Gastroesophageal sphincter (tissue), 4 donors: ENCODE results near the gene PEX10. TPM values are rescaled to one million over a fixed set of nuclear protein-coding genes. Genes with fewer than 3 reads are reported as not detected.

Source experiments
- ATAC-seq: fragments of 150-250 bp; one replicate; pipeline ENCODE4 v1.9.1; 2016; ENCODE audit warnings: mild to moderate bottlenecking, moderate library complexity
- H3K27ac ChIP-seq, 4 donors: fragments of 200-600 bp; sonication (generic) in 3 of 4; 1 replicate in 3 of 4; 2 replicates in 1 of 4; pipeline ENCODE4 v1.5.1; 2016 to 2019
- H3K27me3 ChIP-seq: fragments of 200-600 bp; sonication (generic); one replicate; pipeline ENCODE4 v1.5.1; 2019
- H3K36me3 ChIP-seq, 2 donors: fragments of 200-600 bp; sonication (generic); one replicate each; pipeline ENCODE4 v1.5.1; 2019; ENCODE audit warnings: control low read depth in 1 of 2
- H3K4me1 ChIP-seq, 3 donors: fragments of 200-600 bp; sonication (generic); 1 replicate in 2 of 3; 2 replicates in 1 of 3; pipeline ENCODE4 v1.5.1; 2016 to 2019; ENCODE audit warnings: control low read depth in 2 of 3
- H3K4me3 ChIP-seq, 2 donors: fragments of 200-600 bp; sonication (generic); one replicate each; pipeline ENCODE4 v1.5.1; 2019; ENCODE audit warnings: mild to moderate bottlenecking in 1 of 2, moderate library complexity in 1 of 2
- H3K9me3 ChIP-seq, 3 donors: fragments of 200-600 bp; sonication (generic); one replicate each; pipeline ENCODE4 v1.5.1; 2017 to 2019; ENCODE audit warnings: control low read depth in 2 of 3
- CTCF ChIP-seq, 4 experiments: fragments of 200-600 bp in 2 of 4; fragments of 450-650 bp in 2 of 4; sonication (generic) in 1 of 4; IDR thresholded peaks; one replicate each; pipeline ENCODE4 v1.5.1; 2017 to 2019; ENCODE audit warnings: antibody characterized with exemption in 4 of 4, mild to moderate bottlenecking in 2 of 4, moderate library complexity in 2 of 4
- EP300 ChIP-seq: sonication (generic); formaldehyde crosslinking; IDR thresholded peaks from one replicate; pipeline ENCODE4 v1.6.1; 2017; ENCODE audit warnings: antibody characterized with exemption, mild to moderate bottlenecking
- POLR2A ChIP-seq, 2 donors: fragments of 450-650 bp; IDR thresholded peaks; one replicate each; pipeline ENCODE4 v1.6.1; 2017; ENCODE audit warnings: antibody characterized with exemption in 2 of 2, mild to moderate bottlenecking in 2 of 2, moderate library complexity in 1 of 2
- POLR2AphosphoS5 ChIP-seq: sonication (generic); formaldehyde crosslinking; IDR thresholded peaks from one replicate; pipeline ENCODE4 v1.6.1; 2017; ENCODE audit warnings: antibody characterized with exemption
- WGBS, 2 donors: methylation state at CpG; one replicate each; pipeline ENCODE4 v1.1.5; 2018; ENCODE audit warnings: low coverage in 1 of 2; 5-methylcytosine and 5-hydroxymethylcytosine counted together
- total RNA-seq, 4 donors: library from RNA; depleted of rRNA; stranded (reverse); fragments of >200 nt; gene quantifications; one replicate each; pipeline ENCODE4 v1.1.0, GENCODE V29; 2016

PEX10 gene
- total RNA-seq, 4 donors from 2014 or later = 18.2 to 30.0 (median 21.6) TPM

- no peak for ATAC-seq
- no peak for TF ChIP-seq POLR2A (IDR thresholded peaks at IDR 0.05)
- no peak for TF ChIP-seq EP300
- TF ChIP-seq POLR2AphosphoS5 = no peak
- TF ChIP-seq CTCF (IDR thresholded peaks at IDR 0.05) = no peak
- H3K27me3 ChIP-seq = peaks cover 96% of the 10 kb centered on the region
- WGBS, 2 donors = no CpG with 5 or more reads among the region's 21 CpGs
- no peaks in the 10 kb centered on the region for H3K36me3 ChIP-seq
- no peaks in the 10 kb centered on the region for H3K4me1 ChIP-seq
- H3K9me3 ChIP-seq = no peaks in the 10 kb centered on the region
- no peak overlapping the region for H3K4me3 ChIP-seq
- no peak overlapping the region for H3K27ac ChIP-seq
Observed at GRCh38 chr1:2452201-2452931, 40.0 kb upstream of the PEX10 start.

- no peaks in the 10 kb centered on the region for H3K9me3 ChIP-seq
- peaks cover 96% of the 10 kb centered on the region for H3K27me3 ChIP-seq
- no peak for ATAC-seq
- TF ChIP-seq CTCF (IDR thresholded peaks at IDR 0.05) (no peak), POLR2A (IDR thresholded peaks at IDR 0.05) (no peak), EP300 (no peak), POLR2AphosphoS5 (no peak)
- H3K4me1 ChIP-seq = no peaks in the 10 kb centered on the region
- no peaks in the 10 kb centered on the region for H3K36me3 ChIP-seq
- no peak overlapping the region for H3K27ac ChIP-seq
- no peak overlapping the region for H3K4me3 ChIP-seq
- no CpG with 5 or more reads among the region's 18 CpGs for WGBS, 2 donors
Observed at GRCh38 chr1:2451741-2452140, 39.4 kb upstream of the PEX10 start.

GRCh38 chr1:2449636-2450454 lies 37.5 kb upstream of the PEX10 start:
- Histone ChIP-seq H3K4me1 (no peaks in the 10 kb centered on the region), H3K9me3 (no peaks in the 10 kb centered on the region), H3K36me3 (no peaks in the 10 kb centered on the region), H3K4me3 (no peak overlapping the region), H3K27ac (no peak overlapping the region), H3K27me3 (peaks cover 97% of the 10 kb centered on the region)
- WGBS, 2 donors = 71 to 88% methylated on average over 5 to 6 of the region's 23 CpGs
- TF ChIP-seq EP300 (no peak), POLR2A (IDR thresholded peaks at IDR 0.05) (no peak), POLR2AphosphoS5 (no peak), CTCF (IDR thresholded peaks at IDR 0.05) (no peak)
- no peak for ATAC-seq

GRCh38 chr1:2448098-2448445 lies 35.7 kb upstream of the PEX10 start:
- H3K4me1 ChIP-seq = peaks cover 0 to 9% (median 0%) of the 10 kb centered on the region in 3 donors

More at GRCh38 chr1:2448098-2448445, 35.7 kb upstream of the PEX10 start:
- no peaks in the 10 kb centered on the region for H3K9me3 ChIP-seq
- H3K4me3 ChIP-seq = no peak overlapping the region
- no peak for ATAC-seq
- TF ChIP-seq POLR2AphosphoS5 (no peak), EP300 (no peak), CTCF (IDR thresholded peaks at IDR 0.05) (no peak), POLR2A (IDR thresholded peaks at IDR 0.05) (no peak)
- no peaks in the 10 kb centered on the region for H3K36me3 ChIP-seq
- H3K27me3 ChIP-seq = peaks cover 97% of the 10 kb centered on the region
- no peak overlapping the region for H3K27ac ChIP-seq
- WGBS, 2 donors = 55 to 80% methylated on average over 5 to 10 of the region's 18 CpGs
